GM23338 (cell line): ENCODE data around the gene FOXL2. TPM values are rescaled to one million over a fixed set of nuclear protein-coding genes. Genes with fewer than 3 reads are reported as not detected.

Source experiments
- ATAC-seq: fragments of 200-7000 bp; cut with Tn5 transposase; 3 replicates; pipeline ENCODE4 v1.9.1; 2020
- DNase-seq: peaks from one replicate; pipeline ENCODE4 v3.0.0-alpha.2; 2015; ENCODE audit warnings: low spot score
- H2AFZ ChIP-seq: fragments of 200-600 bp; sonication (generic); 2 replicates; pipeline ENCODE4 v1.8.0; 2016; ENCODE audit warnings: antibody characterized with exemption, mild to moderate bottlenecking, moderate library complexity
- H3F3A ChIP-seq: fragments of 200-600 bp; sonication (generic); replicated peaks from 2 replicates; pipeline ENCODE4 v1.8.0; 2017; ENCODE audit warnings: antibody characterized with exemption, mixed run types, low read depth
- H3K27ac ChIP-seq: fragments of 200-600 bp; sonication (generic); 2 replicates; pipeline ENCODE4 v1.6.1; 2016; ENCODE audit warnings: low read depth
- H3K27me3 ChIP-seq: fragments of 200-600 bp; sonication (generic); 2 replicates; pipeline ENCODE4 v1.8.0; 2016; ENCODE audit warnings: mild to moderate bottlenecking, mixed run types, moderate library complexity; ENCODE audit not compliant: insufficient read depth
- H3K36me3 ChIP-seq: fragments of 200-600 bp; sonication (generic); 2 replicates; pipeline ENCODE4 v1.8.0; 2016; ENCODE audit warnings: mild to moderate bottlenecking; ENCODE audit not compliant: insufficient read depth
- H3K4me1 ChIP-seq: fragments of 200-600 bp; sonication (generic); 2 replicates; pipeline ENCODE4 v1.8.0; 2016; ENCODE audit warnings: mild to moderate bottlenecking, moderate library complexity; ENCODE audit not compliant: insufficient read depth
- H3K4me2 ChIP-seq: fragments of 200-600 bp; sonication (generic); 2 replicates; pipeline ENCODE4 v1.7.1; 2017; ENCODE audit warnings: mixed run types
- H3K4me3 ChIP-seq: fragments of 200-600 bp; sonication (generic); 2 replicates; pipeline ENCODE4 v1.6.1; 2016; ENCODE audit warnings: mixed run types
- H3K79me2 ChIP-seq: fragments of 200-600 bp; sonication (generic); replicated peaks from 2 replicates; pipeline ENCODE4 v1.8.0; 2017; ENCODE audit warnings: mild to moderate bottlenecking; ENCODE audit not compliant: insufficient read depth
- H3K9me2 ChIP-seq: fragments of 200-600 bp; sonication (generic); 2 replicates; pipeline ENCODE4 v1.8.0; 2017; ENCODE audit not compliant: insufficient read depth
- H4K20me1 ChIP-seq: fragments of 200-600 bp; sonication (generic); replicated peaks from 2 replicates; pipeline ENCODE4 v1.8.0; 2017; ENCODE audit warnings: mild to moderate bottlenecking; ENCODE audit not compliant: insufficient read depth
- H3K27ac Mint-ChIP-seq: 2 replicates; pipeline ENCODE4 v1.8.0; 2020; ENCODE audit warnings: inconsistent platforms, mild to moderate bottlenecking, moderate library complexity, mixed read lengths
- H3K27me3 Mint-ChIP-seq: 3 replicates; pipeline ENCODE4 v1.8.0; 2022; ENCODE audit warnings: low read depth, mild to moderate bottlenecking, moderate library complexity, mixed read lengths, inconsistent platforms; ENCODE audit not compliant: insufficient read depth, poor library complexity
- H3K36me3 Mint-ChIP-seq: 3 replicates; pipeline ENCODE4 v1.8.0; 2021; ENCODE audit warnings: low read depth, mild to moderate bottlenecking, inconsistent platforms, moderate library complexity, mixed read lengths
- H3K4me1 Mint-ChIP-seq: 3 replicates; pipeline ENCODE4 v1.8.0; 2020; ENCODE audit warnings: mild to moderate bottlenecking, inconsistent platforms, mixed read lengths
- H3K4me3 Mint-ChIP-seq: 3 replicates; pipeline ENCODE4 v1.8.0; 2021; ENCODE audit warnings: moderate library complexity, mild to moderate bottlenecking, inconsistent platforms, mixed read lengths
- H3K9me3 Mint-ChIP-seq: 3 replicates; pipeline ENCODE4 v1.8.0; 2020; ENCODE audit warnings: moderate library complexity, mild to moderate bottlenecking, inconsistent platforms, mixed read lengths
- CREB1 ChIP-seq: fragments of 250-450 bp; sonication (Bioruptor Pico); IDR thresholded peaks from 2 replicates; pipeline ENCODE4 v1.5.0; 2020; ENCODE audit warnings: low read depth, mild to moderate bottlenecking, moderate library complexity
- EZH2 ChIP-seq: fragments of 200-600 bp; sonication (generic); IDR thresholded peaks from one replicate; pipeline ENCODE4 v1.8.0; 2017; ENCODE audit warnings: antibody characterized with exemption, mild to moderate bottlenecking, low read depth; ENCODE audit not compliant: unreplicated experiment
- EZH2phosphoT487 ChIP-seq: fragments of 200-600 bp; sonication (generic); IDR thresholded peaks from one replicate; pipeline ENCODE4 v1.8.1; 2018; ENCODE audit warnings: antibody characterized with exemption; ENCODE audit not compliant: unreplicated experiment
- JUNB ChIP-seq: IDR thresholded peaks from one replicate; pipeline ENCODE4 v1.6.1; 2016; ENCODE audit warnings: antibody characterized with exemption; ENCODE audit not compliant: unreplicated experiment
- NANOG ChIP-seq: IDR thresholded peaks from 2 replicates; pipeline ENCODE4 v1.6.1; 2016; ENCODE audit warnings: antibody characterized with exemption, borderline replicate concordance
- POLR2AphosphoS5 ChIP-seq: IDR thresholded peaks from 2 replicates; pipeline ENCODE4 v1.6.1; 2016; ENCODE audit warnings: antibody characterized with exemption, low read depth
- STAT1 ChIP-seq: IDR thresholded peaks from one replicate; pipeline ENCODE4 v1.6.1; 2016; ENCODE audit warnings: antibody characterized with exemption; ENCODE audit not compliant: unreplicated experiment
- ZNF114 ChIP-seq: fragments of 250-450 bp; sonication (Bioruptor Pico); IDR thresholded peaks from 2 replicates; pipeline ENCODE4 v1.5.0; 2020; ENCODE audit warnings: mild to moderate bottlenecking, moderate library complexity
- ZNF331 ChIP-seq: fragments of 250-450 bp; sonication (Bioruptor Pico); IDR thresholded peaks from 2 replicates; pipeline ENCODE4 v1.5.0; 2020; ENCODE audit warnings: low read depth, mild to moderate bottlenecking, moderate library complexity
- polyA plus RNA-seq: library from polyadenylated mRNA; unstranded; fragments of >200 nt; fragmentation: Nextera tagmentation; extraction: Ambion mirVana; gene quantifications from 2 replicates; pipeline ENCODE4 v1.2.1, GENCODE V29; 2016
- total RNA-seq: library from RNA; depleted of rRNA; stranded (reverse); fragments of >200 nt; shearing (Covaris generic); gene quantifications from 2 replicates; pipeline ENCODE4 v1.2.3, GENCODE V29; 2014
- TF ChIP-seq, protein P1 (sequence below), 2 experiments: fragments of 200-600 bp in 1 of 2; sonication (generic) in 1 of 2; conservative IDR thresholded peaks; 2 replicates each; pipeline versions ENCODE4 v1.5.1 to v1.6.1; 2016 to 2017; ENCODE audit warnings: antibody characterized with exemption in 2 of 2, low read depth in 2 of 2, mild to moderate bottlenecking in 2 of 2, moderate library complexity in 1 of 2
- TF ChIP-seq, protein P2 (sequence below): fragments of 250-450 bp; sonication (Bioruptor Pico); IDR thresholded peaks from 2 replicates; pipeline ENCODE4 v1.5.0; 2020; ENCODE audit warnings: mild to moderate bottlenecking, moderate library complexity
- TF ChIP-seq, protein P3 (sequence below): IDR thresholded peaks from 2 replicates; pipeline ENCODE4 v1.6.1; 2016; ENCODE audit warnings: antibody characterized with exemption
- TF ChIP-seq, protein P4 (sequence below): IDR thresholded peaks from one replicate; pipeline ENCODE4 v1.6.1; 2018; ENCODE audit warnings: antibody characterized with exemption; ENCODE audit not compliant: unreplicated experiment

The FOXL2 gene
- total and polyA plus RNA-seq, 2 experiments from 2014 or later = 0.89 to 3.5 TPM

DNA sequence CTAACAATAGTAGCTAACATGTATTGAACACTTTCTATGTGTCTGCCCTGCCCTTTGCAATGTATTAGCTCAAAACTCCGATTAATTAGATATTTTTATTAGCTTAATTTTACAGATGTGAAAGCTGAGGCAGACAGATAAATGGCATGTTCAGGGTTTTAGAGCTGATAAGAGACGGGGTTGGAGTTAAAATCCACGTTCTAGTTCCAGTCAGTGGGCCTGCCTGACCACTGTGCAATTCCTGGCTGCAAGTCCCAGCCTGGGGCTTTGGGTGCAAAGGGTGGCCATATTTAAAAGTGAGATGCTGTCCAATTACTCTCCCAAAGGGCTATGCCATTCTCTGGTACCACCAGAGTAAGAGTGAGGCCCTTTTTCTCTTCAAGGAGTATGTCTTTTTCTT, 33.2 kb downstream of the FOXL2 start:
- 0 out of 2 replicates have a peak, but pooled peaks cover 4% of the 10 kb centered on the region for H3K27me3 ChIP-seq
- Mint-ChIP-seq H3K27ac (no peak overlapping the region), H3K4me1 (peaks cover 3% of the 10 kb centered on the region; the same call in 2 of the 3 replicates), H3K27me3 (peaks cover 8% of the 10 kb centered on the region), H3K4me3 (no peak overlapping the region), H3K9me3 (no peaks in the 10 kb centered on the region), H3K36me3 (no peaks in the 10 kb centered on the region)
- no peak overlapping the region for H3K4me2 ChIP-seq
- DNase-seq (no peak), ATAC-seq (no peak)
- H3K79me2 ChIP-seq = no peaks in the 10 kb centered on the region
- H4K20me1 ChIP-seq = no peaks in the 10 kb centered on the region
- no peaks in the 10 kb centered on the region for H3K4me1 ChIP-seq
- no peaks in the 10 kb centered on the region for H3F3A ChIP-seq
- H3K4me3 ChIP-seq = no peak overlapping the region
- H3K9me2 ChIP-seq = no peaks in the 10 kb centered on the region
- no peak for TF ChIP-seq STAT1
- TF ChIP-seq, protein P1, sequence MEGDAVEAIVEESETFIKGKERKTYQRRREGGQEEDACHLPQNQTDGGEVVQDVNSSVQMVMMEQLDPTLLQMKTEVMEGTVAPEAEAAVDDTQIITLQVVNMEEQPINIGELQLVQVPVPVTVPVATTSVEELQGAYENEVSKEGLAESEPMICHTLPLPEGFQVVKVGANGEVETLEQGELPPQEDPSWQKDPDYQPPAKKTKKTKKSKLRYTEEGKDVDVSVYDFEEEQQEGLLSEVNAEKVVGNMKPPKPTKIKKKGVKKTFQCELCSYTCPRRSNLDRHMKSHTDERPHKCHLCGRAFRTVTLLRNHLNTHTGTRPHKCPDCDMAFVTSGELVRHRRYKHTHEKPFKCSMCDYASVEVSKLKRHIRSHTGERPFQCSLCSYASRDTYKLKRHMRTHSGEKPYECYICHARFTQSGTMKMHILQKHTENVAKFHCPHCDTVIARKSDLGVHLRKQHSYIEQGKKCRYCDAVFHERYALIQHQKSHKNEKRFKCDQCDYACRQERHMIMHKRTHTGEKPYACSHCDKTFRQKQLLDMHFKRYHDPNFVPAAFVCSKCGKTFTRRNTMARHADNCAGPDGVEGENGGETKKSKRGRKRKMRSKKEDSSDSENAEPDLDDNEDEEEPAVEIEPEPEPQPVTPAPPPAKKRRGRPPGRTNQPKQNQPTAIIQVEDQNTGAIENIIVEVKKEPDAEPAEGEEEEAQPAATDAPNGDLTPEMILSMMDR (conservative IDR thresholded peaks at IDR 0.05; ENCODE audit: low read depth in 2 of 2) = no peak
- TF ChIP-seq POLR2AphosphoS5 = no peak
- TF ChIP-seq EZH2phosphoT487 = no peak
- TF ChIP-seq NANOG = no peak
- TF ChIP-seq, protein P2, sequence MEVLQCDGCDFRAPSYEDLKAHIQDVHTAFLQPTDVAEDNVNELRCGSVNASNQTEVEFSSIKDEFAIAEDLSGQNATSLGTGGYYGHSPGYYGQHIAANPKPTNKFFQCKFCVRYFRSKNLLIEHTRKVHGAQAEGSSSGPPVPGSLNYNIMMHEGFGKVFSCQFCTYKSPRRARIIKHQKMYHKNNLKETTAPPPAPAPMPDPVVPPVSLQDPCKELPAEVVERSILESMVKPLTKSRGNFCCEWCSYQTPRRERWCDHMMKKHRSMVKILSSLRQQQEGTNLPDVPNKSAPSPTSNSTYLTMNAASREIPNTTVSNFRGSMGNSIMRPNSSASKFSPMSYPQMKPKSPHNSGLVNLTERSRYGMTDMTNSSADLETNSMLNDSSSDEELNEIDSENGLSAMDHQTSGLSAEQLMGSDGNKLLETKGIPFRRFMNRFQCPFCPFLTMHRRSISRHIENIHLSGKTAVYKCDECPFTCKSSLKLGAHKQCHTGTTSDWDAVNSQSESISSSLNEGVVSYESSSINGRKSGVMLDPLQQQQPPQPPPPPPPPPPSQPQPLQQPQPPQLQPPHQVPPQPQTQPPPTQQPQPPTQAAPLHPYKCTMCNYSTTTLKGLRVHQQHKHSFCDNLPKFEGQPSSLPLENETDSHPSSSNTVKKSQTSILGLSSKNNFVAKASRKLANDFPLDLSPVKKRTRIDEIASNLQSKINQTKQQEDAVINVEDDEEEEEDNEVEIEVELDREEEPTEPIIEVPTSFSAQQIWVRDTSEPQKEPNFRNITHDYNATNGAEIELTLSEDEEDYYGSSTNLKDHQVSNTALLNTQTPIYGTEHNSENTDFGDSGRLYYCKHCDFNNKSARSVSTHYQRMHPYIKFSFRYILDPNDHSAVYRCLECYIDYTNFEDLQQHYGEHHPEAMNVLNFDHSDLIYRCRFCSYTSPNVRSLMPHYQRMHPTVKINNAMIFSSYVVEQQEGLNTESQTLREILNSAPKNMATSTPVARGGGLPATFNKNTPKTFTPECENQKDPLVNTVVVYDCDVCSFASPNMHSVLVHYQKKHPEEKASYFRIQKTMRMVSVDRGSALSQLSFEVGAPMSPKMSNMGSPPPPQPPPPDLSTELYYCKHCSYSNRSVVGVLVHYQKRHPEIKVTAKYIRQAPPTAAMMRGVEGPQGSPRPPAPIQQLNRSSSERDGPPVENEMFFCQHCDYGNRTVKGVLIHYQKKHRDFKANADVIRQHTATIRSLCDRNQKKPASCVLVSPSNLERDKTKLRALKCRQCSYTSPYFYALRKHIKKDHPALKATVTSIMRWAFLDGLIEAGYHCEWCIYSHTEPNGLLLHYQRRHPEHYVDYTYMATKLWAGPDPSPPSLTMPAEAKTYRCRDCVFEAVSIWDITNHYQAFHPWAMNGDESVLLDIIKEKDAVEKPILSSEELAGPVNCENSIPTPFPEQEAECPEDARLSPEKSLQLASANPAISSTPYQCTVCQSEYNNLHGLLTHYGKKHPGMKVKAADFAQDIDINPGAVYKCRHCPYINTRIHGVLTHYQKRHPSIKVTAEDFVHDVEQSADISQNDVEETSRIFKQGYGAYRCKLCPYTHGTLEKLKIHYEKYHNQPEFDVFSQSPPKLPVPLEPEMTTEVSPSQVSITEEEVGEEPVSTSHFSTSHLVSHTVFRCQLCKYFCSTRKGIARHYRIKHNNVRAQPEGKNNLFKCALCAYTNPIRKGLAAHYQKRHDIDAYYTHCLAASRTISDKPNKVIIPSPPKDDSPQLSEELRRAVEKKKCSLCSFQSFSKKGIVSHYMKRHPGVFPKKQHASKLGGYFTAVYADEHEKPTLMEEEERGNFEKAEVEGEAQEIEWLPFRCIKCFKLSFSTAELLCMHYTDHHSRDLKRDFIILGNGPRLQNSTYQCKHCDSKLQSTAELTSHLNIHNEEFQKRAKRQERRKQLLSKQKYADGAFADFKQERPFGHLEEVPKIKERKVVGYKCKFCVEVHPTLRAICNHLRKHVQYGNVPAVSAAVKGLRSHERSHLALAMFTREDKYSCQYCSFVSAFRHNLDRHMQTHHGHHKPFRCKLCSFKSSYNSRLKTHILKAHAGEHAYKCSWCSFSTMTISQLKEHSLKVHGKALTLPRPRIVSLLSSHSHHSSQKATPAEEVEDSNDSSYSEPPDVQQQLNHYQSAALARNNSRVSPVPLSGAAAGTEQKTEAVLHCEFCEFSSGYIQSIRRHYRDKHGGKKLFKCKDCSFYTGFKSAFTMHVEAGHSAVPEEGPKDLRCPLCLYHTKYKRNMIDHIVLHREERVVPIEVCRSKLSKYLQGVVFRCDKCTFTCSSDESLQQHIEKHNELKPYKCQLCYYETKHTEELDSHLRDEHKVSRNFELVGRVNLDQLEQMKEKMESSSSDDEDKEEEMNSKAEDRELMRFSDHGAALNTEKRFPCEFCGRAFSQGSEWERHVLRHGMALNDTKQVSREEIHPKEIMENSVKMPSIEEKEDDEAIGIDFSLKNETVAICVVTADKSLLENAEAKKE (CRISPR knock-in tag) = no peak
- TF ChIP-seq ZNF331 (CRISPR knock-in tag) = no peak
- TF ChIP-seq, protein P3, sequence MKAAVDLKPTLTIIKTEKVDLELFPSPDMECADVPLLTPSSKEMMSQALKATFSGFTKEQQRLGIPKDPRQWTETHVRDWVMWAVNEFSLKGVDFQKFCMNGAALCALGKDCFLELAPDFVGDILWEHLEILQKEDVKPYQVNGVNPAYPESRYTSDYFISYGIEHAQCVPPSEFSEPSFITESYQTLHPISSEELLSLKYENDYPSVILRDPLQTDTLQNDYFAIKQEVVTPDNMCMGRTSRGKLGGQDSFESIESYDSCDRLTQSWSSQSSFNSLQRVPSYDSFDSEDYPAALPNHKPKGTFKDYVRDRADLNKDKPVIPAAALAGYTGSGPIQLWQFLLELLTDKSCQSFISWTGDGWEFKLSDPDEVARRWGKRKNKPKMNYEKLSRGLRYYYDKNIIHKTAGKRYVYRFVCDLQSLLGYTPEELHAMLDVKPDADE = no peak
- TF ChIP-seq, protein P4, sequence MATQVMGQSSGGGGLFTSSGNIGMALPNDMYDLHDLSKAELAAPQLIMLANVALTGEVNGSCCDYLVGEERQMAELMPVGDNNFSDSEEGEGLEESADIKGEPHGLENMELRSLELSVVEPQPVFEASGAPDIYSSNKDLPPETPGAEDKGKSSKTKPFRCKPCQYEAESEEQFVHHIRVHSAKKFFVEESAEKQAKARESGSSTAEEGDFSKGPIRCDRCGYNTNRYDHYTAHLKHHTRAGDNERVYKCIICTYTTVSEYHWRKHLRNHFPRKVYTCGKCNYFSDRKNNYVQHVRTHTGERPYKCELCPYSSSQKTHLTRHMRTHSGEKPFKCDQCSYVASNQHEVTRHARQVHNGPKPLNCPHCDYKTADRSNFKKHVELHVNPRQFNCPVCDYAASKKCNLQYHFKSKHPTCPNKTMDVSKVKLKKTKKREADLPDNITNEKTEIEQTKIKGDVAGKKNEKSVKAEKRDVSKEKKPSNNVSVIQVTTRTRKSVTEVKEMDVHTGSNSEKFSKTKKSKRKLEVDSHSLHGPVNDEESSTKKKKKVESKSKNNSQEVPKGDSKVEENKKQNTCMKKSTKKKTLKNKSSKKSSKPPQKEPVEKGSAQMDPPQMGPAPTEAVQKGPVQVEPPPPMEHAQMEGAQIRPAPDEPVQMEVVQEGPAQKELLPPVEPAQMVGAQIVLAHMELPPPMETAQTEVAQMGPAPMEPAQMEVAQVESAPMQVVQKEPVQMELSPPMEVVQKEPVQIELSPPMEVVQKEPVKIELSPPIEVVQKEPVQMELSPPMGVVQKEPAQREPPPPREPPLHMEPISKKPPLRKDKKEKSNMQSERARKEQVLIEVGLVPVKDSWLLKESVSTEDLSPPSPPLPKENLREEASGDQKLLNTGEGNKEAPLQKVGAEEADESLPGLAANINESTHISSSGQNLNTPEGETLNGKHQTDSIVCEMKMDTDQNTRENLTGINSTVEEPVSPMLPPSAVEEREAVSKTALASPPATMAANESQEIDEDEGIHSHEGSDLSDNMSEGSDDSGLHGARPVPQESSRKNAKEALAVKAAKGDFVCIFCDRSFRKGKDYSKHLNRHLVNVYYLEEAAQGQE = no peak
- TF ChIP-seq EZH2 = no peak
- TF ChIP-seq ZNF114 (CRISPR knock-in tag) = no peak
- TF ChIP-seq JUNB = no peak
- TF ChIP-seq CREB1 (CRISPR knock-in tag) = no peak
- H3K27ac ChIP-seq = no peak overlapping the region
- no peak overlapping the region for H2AFZ ChIP-seq
- no peaks in the 10 kb centered on the region for H3K36me3 ChIP-seq
